Neural crest cell (in vitro differentiated cells): ENCODE measurements around the gene LIN52. TPM values are rescaled to one million over a fixed set of nuclear protein-coding genes. Genes with fewer than 3 reads are reported as not detected.

ENCODE experiments used
- DNase-seq: peaks from one replicate; pipeline ENCODE4 v3.0.0; 2021; ENCODE audit warnings: low read depth, mixed read lengths, low spot score
- H3K27ac Mint-ChIP-seq: one replicate; pipeline ENCODE4 v1.8.0; 2021; ENCODE audit warnings: mild to moderate bottlenecking, mixed read lengths; ENCODE audit not compliant: unreplicated experiment
- H3K27me3 Mint-ChIP-seq: 2 replicates; pipeline ENCODE4 v1.8.0; 2021; ENCODE audit warnings: low read depth, mild to moderate bottlenecking, mixed read lengths
- H3K36me3 Mint-ChIP-seq: 2 replicates; pipeline ENCODE4 v1.8.0; 2021; ENCODE audit warnings: low read depth, mild to moderate bottlenecking, mixed read lengths
- H3K4me1 Mint-ChIP-seq: 2 replicates; pipeline ENCODE4 v1.8.0; 2021; ENCODE audit warnings: mixed read lengths
- H3K4me3 Mint-ChIP-seq: one replicate; pipeline ENCODE4 v1.8.0; 2021; ENCODE audit warnings: mild to moderate bottlenecking, mixed read lengths
- H3K9me3 Mint-ChIP-seq: 2 replicates; pipeline ENCODE4 v1.8.0; 2021; ENCODE audit warnings: mixed read lengths
- CTCF ChIP-seq: fragments of 200-600 bp; sonication (generic); conservative IDR thresholded peaks from 2 replicates; pipeline ENCODE4 v1.5.0; 2021; ENCODE audit warnings: antibody characterized with exemption, mild to moderate bottlenecking
- total RNA-seq: library from RNA; stranded (reverse); gene quantifications from 2 replicates; pipeline ENCODE4 v1.2.1, GENCODE V29; 2021

Gene LIN52
- total RNA-seq, 1 donor from 2014 or later = 22.4 TPM

GRCh38 chr14:74133833-74134481 lies 49.2 kb downstream of the LIN52 start:
- H3K9me3 Mint-ChIP-seq = no peaks in the 10 kb centered on the region
- no peaks in the 10 kb centered on the region for H3K27me3 Mint-ChIP-seq
- H3K4me1 Mint-ChIP-seq = no peaks in the 10 kb centered on the region
- TF ChIP-seq CTCF = no peak
- DNase-seq = no peak
- H3K27ac Mint-ChIP-seq = no peak overlapping the region
- no peaks in the 10 kb centered on the region for H3K36me3 Mint-ChIP-seq
- H3K4me3 Mint-ChIP-seq = no peak overlapping the region

GRCh38 chr14:74134484-74134883 lies 49.7 kb downstream of the LIN52 start:
- Mint-ChIP-seq H3K9me3 (no peaks in the 10 kb centered on the region), H3K4me1 (no peaks in the 10 kb centered on the region), H3K4me3 (no peak overlapping the region), H3K36me3 (no peaks in the 10 kb centered on the region), H3K27me3 (no peaks in the 10 kb centered on the region), H3K27ac (no peak overlapping the region)
- TF ChIP-seq CTCF = no peak
- no peak for DNase-seq

GRCh38 chr14:74135426-74135825 lies 50.7 kb downstream of the LIN52 start:
- H3K27me3 Mint-ChIP-seq = no peaks in the 10 kb centered on the region
- H3K36me3 Mint-ChIP-seq = no peaks in the 10 kb centered on the region
- H3K27ac Mint-ChIP-seq = no peak overlapping the region
- H3K4me3 Mint-ChIP-seq = no peak overlapping the region
- no peaks in the 10 kb centered on the region for H3K9me3 Mint-ChIP-seq
- DNase-seq = no peak
- no peak for TF ChIP-seq CTCF
- H3K4me1 Mint-ChIP-seq = peaks cover 4% of the 10 kb centered on the region

- Mint-ChIP-seq H3K4me1 (peaks cover 28% of the 10 kb centered on the region), H3K27ac (no peak overlapping the region), H3K27me3 (no peaks in the 10 kb centered on the region), H3K4me3 (no peak overlapping the region), H3K36me3 (no peaks in the 10 kb centered on the region), H3K9me3 (no peaks in the 10 kb centered on the region)
- no peak for TF ChIP-seq CTCF
- DNase-seq = no peak
Observed at GRCh38 chr14:74140374-74140850, 55.7 kb downstream of the LIN52 start.

GRCh38 chr14:74141703-74142102 lies 56.9 kb downstream of the LIN52 start:
- H3K4me1 Mint-ChIP-seq = peaks cover 28% of the 10 kb centered on the region
- H3K9me3 Mint-ChIP-seq = no peaks in the 10 kb centered on the region
- no peak overlapping the region for H3K4me3 Mint-ChIP-seq
- no peak overlapping the region for H3K27ac Mint-ChIP-seq
- no peaks in the 10 kb centered on the region for H3K36me3 Mint-ChIP-seq
- H3K27me3 Mint-ChIP-seq = no peaks in the 10 kb centered on the region
- TF ChIP-seq CTCF = no peak
- DNase-seq = no peak
